Fibroblast of mammary gland (primary cell): ENCODE results near the gene R3HDM2.

ENCODE experiments used
- DNase-seq: peaks from one replicate; pipeline ENCODE4 v3.0.0-alpha.2; 2010; ENCODE audit warnings: low read depth
- H3K4me3 ChIP-seq: 2 replicates; pipeline ENCODE4 v1.5.1; 2011; ENCODE audit warnings: low read depth, mild to moderate bottlenecking, low read length, moderate library complexity; ENCODE audit not compliant: control insufficient read depth
- CTCF ChIP-seq: conservative IDR thresholded peaks from 2 replicates; pipeline ENCODE4 v1.5.1; 2011; ENCODE audit warnings: low read depth, low read length, inconsistent platforms; ENCODE audit not compliant: control insufficient read depth, insufficient read depth

Gene R3HDM2

GRCh38 chr12:57260366-57260765 lies 170.5 kb downstream of the R3HDM2 start:
- no peak for DNase-seq
- no peak for TF ChIP-seq CTCF
- no peak overlapping the region for H3K4me3 ChIP-seq

- H3K4me3 ChIP-seq: no peak overlapping the region
- DNase-seq: no peak
- no peak for TF ChIP-seq CTCF
Observed at GRCh38 chr12:57258977-57259970, 171.6 kb downstream of the R3HDM2 start.

DNA sequence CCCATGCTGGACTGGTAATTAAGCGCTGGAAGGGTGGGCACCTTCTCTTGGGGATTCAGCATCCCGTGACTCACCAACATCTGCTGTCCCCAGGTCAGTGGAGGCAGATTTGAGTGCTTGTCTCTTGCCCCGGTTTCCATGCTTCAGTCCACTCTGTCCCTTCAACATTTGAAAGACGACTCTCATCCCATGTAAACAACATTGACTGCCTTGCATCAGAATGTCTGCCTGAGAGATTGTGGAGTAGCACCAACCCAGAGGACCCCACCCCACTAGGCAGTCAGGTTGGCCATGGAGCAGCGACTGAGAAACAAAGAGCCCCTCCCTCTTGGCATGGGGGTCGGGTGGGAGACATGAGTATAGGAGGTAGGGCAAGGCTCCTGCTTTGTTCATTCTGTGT lies 174.9 kb downstream of the R3HDM2 start:
- TF ChIP-seq CTCF: no peak
- H3K4me3 ChIP-seq: no peak overlapping the region
- no peak for DNase-seq

DNA sequence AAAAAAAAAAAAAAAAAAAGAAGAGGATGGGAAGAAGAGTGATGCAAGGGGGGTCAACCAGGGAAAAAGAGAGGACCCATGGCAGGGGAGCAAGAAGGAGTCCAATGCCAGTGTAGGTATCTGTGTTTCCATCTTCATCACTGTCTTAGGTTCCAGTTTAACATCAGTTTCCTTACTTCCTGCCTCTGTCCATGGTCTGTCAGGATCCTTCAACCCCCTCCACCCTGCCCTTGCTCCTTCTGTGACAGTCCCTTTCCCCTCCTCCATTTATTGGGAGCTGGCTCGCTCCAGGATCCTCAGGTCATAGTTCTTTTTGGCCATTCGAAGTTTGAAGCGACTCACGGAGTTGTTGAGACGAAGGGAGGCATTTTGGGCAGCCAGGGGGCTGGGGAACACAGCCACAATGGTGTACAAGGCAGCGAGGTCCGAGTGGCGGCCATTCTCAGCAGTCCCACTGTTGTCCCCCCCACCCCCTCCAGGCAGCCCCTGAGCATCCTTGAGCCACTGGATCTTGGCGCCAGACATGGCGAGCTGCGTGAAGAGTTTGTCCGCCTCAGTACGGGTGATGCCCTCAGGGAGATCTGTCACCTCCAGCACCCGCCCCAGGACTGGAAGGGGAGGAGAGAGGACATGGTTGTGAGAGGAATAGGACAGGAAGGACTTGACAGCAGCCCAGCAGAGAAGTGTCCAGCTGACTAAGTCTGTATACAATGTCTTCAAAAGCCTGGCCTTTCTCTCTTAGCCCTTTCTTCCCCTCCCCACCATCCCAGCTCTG lies 176.2 kb downstream of the R3HDM2 start:
- TF ChIP-seq CTCF: no peak
- no peak for DNase-seq
- no peak overlapping the region for H3K4me3 ChIP-seq

DNA sequence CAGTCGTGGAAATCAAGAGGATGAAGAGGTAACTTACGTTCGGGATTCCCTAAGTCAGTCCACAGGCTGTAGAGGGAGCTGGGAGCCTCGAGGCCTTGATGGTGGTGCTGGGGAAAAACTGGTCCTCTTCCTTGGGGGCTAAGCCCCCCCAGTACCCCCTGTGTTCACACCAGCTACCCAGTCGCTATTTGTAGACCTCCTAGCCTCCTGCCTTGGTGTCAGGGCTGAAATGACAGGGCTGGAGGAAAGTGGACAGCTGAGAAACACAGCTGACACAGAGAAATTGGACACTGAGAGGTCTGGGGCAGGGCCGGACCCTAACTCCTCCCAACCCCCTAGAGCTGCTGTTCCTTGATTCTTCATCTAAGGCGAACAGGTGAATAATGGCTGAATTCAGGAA lies 179.9 kb downstream of the R3HDM2 start, which contains the start of gene STAC3:
Gene STAC3 (minus strand): TSS at position 232 of the 400 bp plus-strand sequence. CDS start 1,551 bp downstream, outside the sequence.
- DNase-seq: no peak
- no peak for TF ChIP-seq CTCF
- H3K4me3 ChIP-seq: no peak within 1 kb of the TSS

DNA sequence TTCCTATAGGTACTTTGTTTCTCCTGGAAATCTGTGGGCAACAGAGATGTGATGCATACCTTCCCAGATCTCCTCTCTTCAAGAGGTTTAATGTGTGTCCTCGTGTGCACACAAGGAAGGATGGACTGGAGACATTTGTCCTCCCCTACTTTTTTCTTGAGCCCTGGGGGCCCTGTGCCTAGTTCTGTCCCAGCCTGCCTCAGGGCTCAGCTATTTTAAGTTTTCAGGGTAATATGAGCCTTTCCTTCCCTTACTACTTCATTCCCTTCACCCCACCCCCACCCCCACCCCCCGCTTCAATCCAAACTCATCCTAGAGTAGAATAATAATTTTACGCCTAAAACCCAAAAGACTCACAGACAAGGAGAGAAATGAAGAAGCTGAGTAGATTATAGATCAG lies 180.3 kb downstream of the R3HDM2 start:
- no peak for TF ChIP-seq CTCF
- no peak for DNase-seq
- no peak overlapping the region for H3K4me3 ChIP-seq
